ENCODE measurements around the gene CDKAL1. TPM values are rescaled to one million over a fixed set of nuclear protein-coding genes. Genes with fewer than 3 reads are reported as not detected.

The CDKAL1 gene
- total RNA-seq, 4 donors from 2014 or later = 10.3 to 11.2 (median 10.5) TPM

- Histone ChIP-seq H3K9me3 (no peaks in the 10 kb centered on the region), H3K27me3 (no peaks in the 10 kb centered on the region), H3K4me1 (no peaks in the 10 kb centered on the region), H3K4me3 (no peak overlapping the region), H3K36me3 (no peaks in the 10 kb centered on the region), H3K27ac (replicated peaks in 1 of 4) (no peak overlapping the region)
- DNase-seq (ENCODE audit: extremely low spot score) = no peak
- intact Hi-C loops (cut with DNase I) = no loop called here
- 100% methylated on average over 4 of the region's 4 CpGs for WGBS
- TF ChIP-seq POLR2A (IDR thresholded peaks at IDR 0.05; ENCODE audit: low read depth) (no peak), POLR2AphosphoS5 (IDR thresholded peaks at IDR 0.05) (no peak)
Observed at GRCh38 chr6:20673458-20673857, 139.2 kb downstream of the CDKAL1 start.

DNA sequence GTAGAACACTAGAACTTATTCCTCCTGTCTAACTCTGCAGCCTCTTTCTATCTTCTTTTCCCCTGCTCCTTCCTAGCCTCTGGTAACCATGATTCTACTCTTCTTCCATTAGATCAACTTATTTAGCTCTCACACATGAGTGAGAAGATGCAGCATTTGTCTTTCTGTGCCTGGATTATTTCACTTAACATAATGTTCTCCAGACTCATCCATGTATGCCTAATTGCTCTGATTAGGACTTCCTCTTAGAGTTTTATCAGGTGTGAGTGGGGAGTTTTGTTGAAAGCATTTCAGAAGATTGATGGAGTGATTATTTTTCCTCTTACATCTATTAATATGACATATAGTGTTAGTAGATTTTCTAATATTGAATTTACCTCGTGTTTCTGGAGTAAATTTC, 140.4 kb downstream of the CDKAL1 start:
- WGBS = 55% methylated on average over 1 of the region's 1 CpG

GRCh38 chr6:20678831-20679352, 144.6 kb downstream of the CDKAL1 start:
- Histone ChIP-seq H3K27me3 (no peaks in the 10 kb centered on the region), H3K9me3 (no peaks in the 10 kb centered on the region), H3K4me3 (no peak overlapping the region), H3K4me1 (peaks cover 0 to 12% (median 2%) of the 10 kb centered on the region in 4 donors), H3K36me3 (no peaks in the 10 kb centered on the region), H3K27ac (replicated peaks in 1 of 4) (no peak overlapping the region)
- no peak for TF ChIP-seq POLR2A (IDR thresholded peaks at IDR 0.05; ENCODE audit: low read depth)
- no peak for TF ChIP-seq CTCF (IDR thresholded peaks at IDR 0.05)
- TF ChIP-seq POLR2AphosphoS5 (IDR thresholded peaks at IDR 0.05) = no peak
- TF ChIP-seq EP300 (IDR thresholded peaks at IDR 0.05) = no peak
- 100% methylated on average over 2 of the region's 2 CpGs for WGBS
- intact Hi-C loops (cut with DNase I) = no loop called here
- DNase-seq (ENCODE audit: extremely low spot score) = no peak

More for the DNA sequence above, 140.4 kb downstream of the CDKAL1 start:
- no peak for DNase-seq (ENCODE audit: extremely low spot score)
- Histone ChIP-seq H3K27ac (replicated peaks in 1 of 4) (no peak overlapping the region), H3K4me1 (no peaks in the 10 kb centered on the region), H3K27me3 (no peaks in the 10 kb centered on the region), H3K4me3 (no peak overlapping the region), H3K36me3 (no peaks in the 10 kb centered on the region), H3K9me3 (no peaks in the 10 kb centered on the region)
- no peak for TF ChIP-seq EP300 (IDR thresholded peaks at IDR 0.05)
- TF ChIP-seq CTCF (IDR thresholded peaks at IDR 0.05) = no peak
- TF ChIP-seq POLR2A (IDR thresholded peaks at IDR 0.05; ENCODE audit: low read depth) = no peak
- no peak for TF ChIP-seq POLR2AphosphoS5 (IDR thresholded peaks at IDR 0.05)
- intact Hi-C loops (cut with DNase I) = no loop called here

- no peaks in the 10 kb centered on the region for H3K27me3 ChIP-seq
- intact Hi-C loops (cut with DNase I) = no loop called here
- H3K27ac ChIP-seq (replicated peaks in 1 of 4) = no peak overlapping the region
- no peak for DNase-seq (ENCODE audit: extremely low spot score)
- no peaks in the 10 kb centered on the region for H3K36me3 ChIP-seq
- H3K4me3 ChIP-seq = no peak overlapping the region
- WGBS = 64% methylated on average over 4 of the region's 4 CpGs
- no peaks in the 10 kb centered on the region for H3K9me3 ChIP-seq
- peaks cover 0 to 12% (median 2%) of the 10 kb centered on the region in 4 donors for H3K4me1 ChIP-seq
- TF ChIP-seq POLR2A (IDR thresholded peaks at IDR 0.05; ENCODE audit: low read depth) = no peak
- TF ChIP-seq EP300 (IDR thresholded peaks at IDR 0.05) = no peak
- no peak for TF ChIP-seq POLR2AphosphoS5 (IDR thresholded peaks at IDR 0.05)
- TF ChIP-seq CTCF (IDR thresholded peaks at IDR 0.05) = no peak
Observed at GRCh38 chr6:20680697-20681165, 146.5 kb downstream of the CDKAL1 start.

DNA sequence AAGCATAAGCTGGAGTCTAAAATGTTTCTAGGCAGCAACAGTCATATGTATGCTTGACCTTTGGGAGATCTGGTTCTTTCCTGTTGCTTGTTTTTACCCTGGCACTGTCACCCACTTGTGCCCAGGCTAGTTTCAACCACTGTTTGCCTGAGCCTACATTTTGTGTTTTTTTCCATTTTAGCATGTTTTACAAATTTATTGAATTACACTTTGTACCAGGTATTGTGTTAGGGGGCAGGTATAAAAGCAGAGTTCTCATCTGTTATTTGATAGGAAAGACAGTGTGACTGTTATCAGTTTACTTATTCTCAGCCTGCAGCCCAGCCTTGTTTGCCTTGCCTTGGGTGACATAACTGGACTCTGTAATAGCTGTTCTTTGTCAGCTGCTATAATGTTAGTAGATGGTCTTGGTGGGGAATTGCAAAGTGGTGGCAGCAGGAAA, 147.0 kb downstream of the CDKAL1 start:
- intact Hi-C loops (cut with DNase I) = no loop called here
- Histone ChIP-seq H3K9me3 (no peaks in the 10 kb centered on the region), H3K4me3 (no peak overlapping the region), H3K27ac (replicated peaks in 1 of 4) (no peak overlapping the region), H3K4me1 (peaks cover 0 to 12% (median 2%) of the 10 kb centered on the region in 4 donors), H3K36me3 (no peaks in the 10 kb centered on the region), H3K27me3 (no peaks in the 10 kb centered on the region)
- no peak for DNase-seq (ENCODE audit: extremely low spot score)
- TF ChIP-seq POLR2A (IDR thresholded peaks at IDR 0.05; ENCODE audit: low read depth) (no peak), EP300 (IDR thresholded peaks at IDR 0.05) (no peak), POLR2AphosphoS5 (IDR thresholded peaks at IDR 0.05) (no peak), CTCF (IDR thresholded peaks at IDR 0.05) (no peak)

Data from esophagus muscularis mucosa (tissue), 4 donors.